NT2/D1 (cell line): ENCODE data around the gene MAP3K4.

ENCODE experiments used
- YY1 ChIP-seq: IDR thresholded peaks from 2 replicates; pipeline ENCODE4 v1.6.1; 2011; ENCODE audit not compliant: insufficient read length, insufficient read depth
- ZNF274 ChIP-seq: IDR thresholded peaks from 2 replicates; pipeline ENCODE4 v1.6.1; 2011; ENCODE audit warnings: mild to moderate bottlenecking, low read depth, low read length

- no peak for TF ChIP-seq ZNF274
- no peak for TF ChIP-seq YY1
Measured at GRCh38 chr6:161117942-161118341, 126.4 kb downstream of the MAP3K4 start.
